Measurements from ENCODE around the gene NBEA.

The NBEA gene

DNA sequence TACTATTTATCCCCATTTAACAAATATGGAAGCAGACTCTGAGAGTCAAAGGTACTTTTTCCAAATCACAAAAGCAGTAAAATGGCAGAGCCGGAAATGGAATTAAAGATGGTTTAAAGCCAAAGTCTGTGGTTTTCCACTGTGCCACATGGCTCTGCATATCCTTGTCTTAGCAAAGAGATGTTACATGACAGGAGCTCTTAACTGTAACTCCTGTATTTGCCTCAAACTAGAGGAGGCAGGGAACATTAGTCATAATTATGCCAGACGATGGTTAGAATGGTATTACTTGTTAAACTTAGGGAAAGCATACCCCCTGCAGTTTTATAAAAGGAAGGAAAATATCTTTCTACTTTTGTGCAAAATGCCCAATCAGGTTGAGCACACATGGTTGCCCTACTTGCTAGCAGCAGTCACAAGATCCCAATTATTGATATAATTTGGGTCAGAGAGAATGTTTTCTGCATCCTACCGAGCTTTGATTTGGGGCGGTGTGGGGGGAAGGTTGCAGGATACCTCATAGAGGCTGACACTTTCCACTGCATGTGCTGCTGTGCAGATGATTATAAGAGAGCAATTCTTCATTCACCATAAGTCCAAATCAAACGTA lies 576.4 kb downstream of the NBEA start:
- in situ Hi-C loops (cut with HindIII; ENCODE audit: low pct_ligation_motif_present, low sequenced_read_pairs): no loop called here
- H3K36me3 ChIP-seq (replicated peaks): no peaks in the 10 kb centered on the region
- DNase-seq: no peak
- H3K27ac ChIP-seq: no peak overlapping the region
- H3K27me3 ChIP-seq (replicated peaks): no peaks in the 10 kb centered on the region
- TF ChIP-seq, protein P1, sequence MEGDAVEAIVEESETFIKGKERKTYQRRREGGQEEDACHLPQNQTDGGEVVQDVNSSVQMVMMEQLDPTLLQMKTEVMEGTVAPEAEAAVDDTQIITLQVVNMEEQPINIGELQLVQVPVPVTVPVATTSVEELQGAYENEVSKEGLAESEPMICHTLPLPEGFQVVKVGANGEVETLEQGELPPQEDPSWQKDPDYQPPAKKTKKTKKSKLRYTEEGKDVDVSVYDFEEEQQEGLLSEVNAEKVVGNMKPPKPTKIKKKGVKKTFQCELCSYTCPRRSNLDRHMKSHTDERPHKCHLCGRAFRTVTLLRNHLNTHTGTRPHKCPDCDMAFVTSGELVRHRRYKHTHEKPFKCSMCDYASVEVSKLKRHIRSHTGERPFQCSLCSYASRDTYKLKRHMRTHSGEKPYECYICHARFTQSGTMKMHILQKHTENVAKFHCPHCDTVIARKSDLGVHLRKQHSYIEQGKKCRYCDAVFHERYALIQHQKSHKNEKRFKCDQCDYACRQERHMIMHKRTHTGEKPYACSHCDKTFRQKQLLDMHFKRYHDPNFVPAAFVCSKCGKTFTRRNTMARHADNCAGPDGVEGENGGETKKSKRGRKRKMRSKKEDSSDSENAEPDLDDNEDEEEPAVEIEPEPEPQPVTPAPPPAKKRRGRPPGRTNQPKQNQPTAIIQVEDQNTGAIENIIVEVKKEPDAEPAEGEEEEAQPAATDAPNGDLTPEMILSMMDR (IDR thresholded peaks at IDR 0.05; ENCODE audit: low read depth, low read length, missing control alignments): no peak
- H3K4me3 ChIP-seq (ENCODE audit: low read depth, low read length): no peak overlapping the region

DNA sequence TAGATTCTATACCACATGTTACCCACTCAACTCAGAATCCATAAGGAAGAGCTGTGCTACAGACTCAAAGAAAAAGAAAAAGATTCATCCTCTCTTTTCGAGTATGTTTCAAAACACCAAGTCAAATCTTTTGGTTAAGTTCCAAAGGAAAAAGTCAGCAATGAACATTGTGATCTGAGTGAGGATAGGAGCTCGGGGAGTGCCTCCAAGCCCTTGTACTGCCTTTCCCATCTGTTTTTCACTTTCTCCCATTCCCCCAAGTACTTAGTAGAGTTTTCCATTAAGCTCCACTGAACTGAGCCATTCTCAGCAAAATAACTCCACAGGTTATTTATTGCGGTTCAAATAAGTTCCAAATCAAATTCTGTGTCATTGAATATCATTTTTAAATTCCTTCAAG lies 582.1 kb downstream of the NBEA start:
- DNase-seq: no peak
- TF ChIP-seq, protein P1 (IDR thresholded peaks at IDR 0.05; ENCODE audit: low read depth, low read length, missing control alignments): no peak

DNA sequence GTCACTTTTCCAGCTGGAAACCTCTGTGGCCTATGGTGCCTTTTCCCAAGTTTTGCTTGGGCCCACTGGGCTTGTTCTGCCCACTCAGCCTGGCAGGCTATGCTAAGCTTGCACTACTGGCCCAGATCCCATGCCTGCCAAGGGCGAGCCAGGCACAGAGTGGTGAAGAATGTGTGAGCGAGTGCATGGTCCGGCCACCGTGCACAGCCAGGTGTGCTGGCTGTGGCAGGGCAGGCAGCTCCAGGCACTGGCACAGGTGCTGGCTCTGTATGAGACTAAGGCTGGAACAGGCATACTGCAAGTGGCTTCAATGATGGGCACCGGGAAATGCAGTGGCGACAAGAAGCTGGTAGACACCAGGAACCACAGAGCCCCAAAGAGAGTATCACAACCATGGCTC lies 584.5 kb downstream of the NBEA start:
- in situ Hi-C loops (cut with HindIII; ENCODE audit: low pct_ligation_motif_present, low sequenced_read_pairs): no loop called here
- H3K36me3 ChIP-seq (replicated peaks): no peaks in the 10 kb centered on the region
- TF ChIP-seq, protein P1 (IDR thresholded peaks at IDR 0.05; ENCODE audit: low read depth, low read length, missing control alignments): no peak
- no peak overlapping the region for H3K4me3 ChIP-seq (ENCODE audit: low read depth, low read length)
- DNase-seq: no peak
- no peak overlapping the region for H3K27ac ChIP-seq
- H3K27me3 ChIP-seq (replicated peaks): no peaks in the 10 kb centered on the region

More for the DNA sequence above, 582.1 kb downstream of the NBEA start:
- Histone ChIP-seq H3K4me3 (ENCODE audit: low read depth, low read length) (no peak overlapping the region), H3K36me3 (replicated peaks) (no peaks in the 10 kb centered on the region), H3K27ac (no peak overlapping the region), H3K27me3 (replicated peaks) (no peaks in the 10 kb centered on the region)
- in situ Hi-C loops (cut with HindIII; ENCODE audit: low pct_ligation_motif_present, low sequenced_read_pairs): no loop called here

DNA sequence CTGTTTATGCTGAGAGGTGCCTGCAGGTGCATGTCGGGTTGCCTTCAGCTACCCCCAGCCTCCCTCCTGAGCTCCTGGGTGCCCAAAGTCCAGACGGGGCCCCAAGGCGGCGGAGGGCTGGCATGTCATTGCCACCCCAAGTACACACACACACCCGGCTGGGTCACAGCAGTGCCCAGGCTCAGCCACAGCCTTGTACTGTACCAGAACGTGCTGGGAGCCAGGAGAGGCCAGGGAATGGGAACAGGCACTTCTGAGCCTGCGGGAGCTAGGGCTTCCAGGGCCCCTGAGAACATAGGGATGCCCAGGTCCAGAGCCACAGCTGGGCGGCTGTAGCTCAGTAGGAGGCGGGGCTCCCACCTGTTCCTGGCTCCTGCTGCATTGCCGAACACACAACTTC lies 585.4 kb downstream of the NBEA start:
- Histone ChIP-seq H3K36me3 (replicated peaks) (no peaks in the 10 kb centered on the region), H3K27me3 (replicated peaks) (no peaks in the 10 kb centered on the region), H3K27ac (no peak overlapping the region), H3K4me3 (ENCODE audit: low read depth, low read length) (no peak overlapping the region)
- no peak for DNase-seq
- TF ChIP-seq, protein P1 (IDR thresholded peaks at IDR 0.05; ENCODE audit: low read depth, low read length, missing control alignments): no peak
- in situ Hi-C loops (cut with HindIII; ENCODE audit: low pct_ligation_motif_present, low sequenced_read_pairs): no loop called here

DNA sequence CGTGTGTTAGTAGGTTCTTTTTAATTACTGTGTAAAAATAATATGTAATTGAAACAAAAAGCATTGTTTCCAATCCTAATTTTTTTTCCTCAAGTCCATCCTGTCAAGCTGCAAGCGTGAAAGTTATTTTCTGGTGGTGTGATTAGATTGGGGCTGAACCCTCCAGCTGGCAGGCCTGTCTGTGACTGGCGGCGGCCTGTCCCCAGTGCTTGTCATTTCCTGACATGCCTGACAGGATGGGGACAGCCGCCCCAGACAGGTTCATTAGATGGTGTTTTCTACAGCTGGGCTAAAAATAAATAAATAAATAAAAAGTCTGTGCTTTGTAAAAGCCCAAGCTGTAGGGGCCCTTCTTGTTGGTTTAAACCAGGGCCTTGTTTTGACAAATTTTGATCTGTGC lies 588.1 kb downstream of the NBEA start:
- no peak overlapping the region for H3K4me3 ChIP-seq (ENCODE audit: low read depth, low read length)
- DNase-seq: no peak
- in situ Hi-C loops (cut with HindIII; ENCODE audit: low pct_ligation_motif_present, low sequenced_read_pairs): no loop called here
- H3K27ac ChIP-seq: no peak overlapping the region
- no peaks in the 10 kb centered on the region for H3K27me3 ChIP-seq (replicated peaks)
- TF ChIP-seq, protein P1 (IDR thresholded peaks at IDR 0.05; ENCODE audit: low read depth, low read length, missing control alignments): no peak
- H3K36me3 ChIP-seq (replicated peaks): no peaks in the 10 kb centered on the region

DNA sequence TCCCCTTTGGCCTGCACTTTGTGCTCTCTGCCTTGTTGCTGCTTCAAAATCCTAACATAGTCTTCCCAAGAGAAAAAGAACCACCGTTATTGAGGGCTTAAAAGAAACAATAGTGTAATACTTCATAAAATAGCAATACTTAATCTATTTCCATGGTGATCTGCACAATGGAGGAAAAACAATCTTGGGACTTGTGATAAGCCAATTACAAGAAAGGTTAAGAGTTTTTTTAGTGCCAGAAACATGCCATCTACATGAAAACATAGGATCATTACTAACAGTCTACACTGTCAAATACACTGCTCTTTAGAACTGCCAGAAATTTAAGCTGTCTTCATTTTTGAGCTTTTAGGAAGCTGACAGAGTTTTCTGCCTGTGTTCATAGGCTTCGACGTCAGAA lies 588.5 kb downstream of the NBEA start:
- Histone ChIP-seq H3K27me3 (replicated peaks) (no peaks in the 10 kb centered on the region), H3K4me3 (ENCODE audit: low read depth, low read length) (no peak overlapping the region), H3K27ac (no peak overlapping the region), H3K36me3 (replicated peaks) (no peaks in the 10 kb centered on the region)
- in situ Hi-C loops (cut with HindIII; ENCODE audit: low pct_ligation_motif_present, low sequenced_read_pairs): no loop called here
- DNase-seq: no peak
- TF ChIP-seq, protein P1 (IDR thresholded peaks at IDR 0.05; ENCODE audit: low read depth, low read length, missing control alignments): no peak

All from brain microvascular endothelial cell (primary cell).